Measurements from ENCODE around the gene ATG9A.

GRCh38 chr2:219204425-219205164 lies 24.8 kb downstream of the ATG9A start:
- TF ChIP-seq CTCF (IDR thresholded peaks at IDR 0.05) (no peak), POLR2A (IDR thresholded peaks at IDR 0.05) (no peak), POLR2AphosphoS5 (IDR thresholded peaks at IDR 0.05) (no peak)
